ENCODE measurements around the gene SRPRA.

SRPRA gene

GRCh38 chr11:126231725-126232459 lies 36.8 kb downstream of the SRPRA start:
- no peak for DNase-seq (ENCODE audit: low read depth in 3 of 3, low spot score in 1 of 3)

GRCh38 chr11:126229858-126230540 lies 38.7 kb downstream of the SRPRA start:
- DNase-seq (ENCODE audit: low read depth in 3 of 3, low spot score in 1 of 3), result no peak

GRCh38 chr11:126226334-126227084 lies 42.2 kb downstream of the SRPRA start:
- no peak for DNase-seq (ENCODE audit: low read depth in 3 of 3, low spot score in 1 of 3)

GRCh38 chr11:126225295-126225665 lies 43.4 kb downstream of the SRPRA start:
- DNase-seq (ENCODE audit: low read depth in 3 of 3, low spot score in 1 of 3), result no peak

- DNase-seq (ENCODE audit: low read depth in 3 of 3, low spot score in 1 of 3), result no peak
Observed at GRCh38 chr11:126224647-126225294, 43.9 kb downstream of the SRPRA start.

- DNase-seq (ENCODE audit: low read depth in 3 of 3, low spot score in 1 of 3), result no peak
Observed at GRCh38 chr11:126219547-126219946, 49.1 kb downstream of the SRPRA start.

- no peak for DNase-seq (ENCODE audit: low read depth in 3 of 3, low spot score in 1 of 3)
Observed at GRCh38 chr11:126217491-126217890, 51.2 kb downstream of the SRPRA start.

GRCh38 chr11:126216526-126217305 lies 52.0 kb downstream of the SRPRA start:
- DNase-seq (ENCODE audit: low read depth in 3 of 3, low spot score in 1 of 3), result no peak

- DNase-seq (ENCODE audit: low read depth in 3 of 3, low spot score in 1 of 3), result no peak
Observed at GRCh38 chr11:126214841-126215240, 53.9 kb downstream of the SRPRA start.

- no peak for DNase-seq (ENCODE audit: low read depth in 3 of 3, low spot score in 1 of 3)
Observed at GRCh38 chr11:126214441-126214840, 54.3 kb downstream of the SRPRA start.

All from stimulated activated CD4-positive, alpha-beta T cell treated with anti-CD3 and anti-CD28 coated beads, TNF-alpha, amount 100 ng/mL, for 1 hour (primary cell).